HepG2 (cell line): ENCODE measurements around the gene ANKRD55. TPM values are rescaled to one million over a fixed set of nuclear protein-coding genes. Genes with fewer than 3 reads are reported as not detected.

ENCODE experiments used
- AFF4 ChIP-seq: sonication (generic); formaldehyde crosslinking; IDR thresholded peaks from 2 replicates; pipeline ENCODE4 v1.4.0; 2020; ENCODE audit warnings: missing genetic modification reagents
- ELF4 ChIP-seq: sonication (generic); formaldehyde crosslinking; IDR thresholded peaks from 2 replicates; pipeline ENCODE4 v1.5.0; 2020; ENCODE audit warnings: missing genetic modification reagents, mild to moderate bottlenecking, moderate library complexity, borderline replicate concordance
- GFI1 ChIP-seq: sonication (generic); formaldehyde crosslinking; IDR thresholded peaks from 2 replicates; pipeline ENCODE4 v1.5.0; 2020; ENCODE audit warnings: missing genetic modification reagents, mild to moderate bottlenecking, borderline replicate concordance
- ONECUT2 ChIP-seq: sonication (generic); formaldehyde crosslinking; IDR thresholded peaks from 2 replicates; pipeline ENCODE4 v1.4.0; 2020; ENCODE audit warnings: missing genetic modification reagents
- SATB2 ChIP-seq: sonication (generic); formaldehyde crosslinking; IDR thresholded peaks from 2 replicates; pipeline ENCODE4 v1.5.0; 2020; ENCODE audit warnings: missing genetic modification reagents
- ZBTB10 ChIP-seq: sonication (generic); formaldehyde crosslinking; IDR thresholded peaks from 2 replicates; pipeline ENCODE4 v1.4.0; 2020; ENCODE audit warnings: missing genetic modification reagents, borderline replicate concordance
- ZBTB33 ChIP-seq: sonication (generic); formaldehyde crosslinking; IDR thresholded peaks from 2 replicates; pipeline ENCODE4 v1.4.0; 2020; ENCODE audit warnings: missing genetic modification reagents
- ZBTB7B ChIP-seq: sonication (generic); formaldehyde crosslinking; IDR thresholded peaks from 2 replicates; pipeline ENCODE4 v1.4.0; 2020; ENCODE audit warnings: missing genetic modification reagents
- ZHX2 ChIP-seq, 2 experiments: sonication (generic) in 1 of 2; formaldehyde crosslinking in 1 of 2; IDR thresholded peaks; 2 replicates each; pipeline versions ENCODE4 v1.6.1 to v1.9.0; 2014 to 2022; ENCODE audit warnings: antibody characterized with exemption in 1 of 2, borderline replicate concordance in 1 of 2, inconsistent platforms in 1 of 2, low read depth in 1 of 2, missing genetic modification reagents in 1 of 2
- ZMYM4 ChIP-seq: sonication (generic); formaldehyde crosslinking; IDR thresholded peaks from 2 replicates; pipeline ENCODE4 v1.8.1; 2023; ENCODE audit warnings: mild to moderate bottlenecking, missing genetic modification reagents
- ZNF350 ChIP-seq: sonication (generic); formaldehyde crosslinking; IDR thresholded peaks from 2 replicates; pipeline ENCODE4 v1.4.0; 2020; ENCODE audit warnings: mild to moderate bottlenecking, low read depth, missing genetic modification reagents, borderline replicate concordance
- ZNF839 ChIP-seq: sonication (generic); formaldehyde crosslinking; IDR thresholded peaks from 2 replicates; pipeline ENCODE4 v1.4.0; 2020; ENCODE audit warnings: missing genetic modification reagents, mild to moderate bottlenecking, borderline replicate concordance
- ZZZ3 ChIP-seq: sonication (generic); formaldehyde crosslinking; IDR thresholded peaks from 2 replicates; pipeline ENCODE4 v1.4.0; 2020; ENCODE audit warnings: missing genetic modification reagents, mild to moderate bottlenecking, borderline replicate concordance
- polyA plus RNA-seq, 8 experiments: library from polyadenylated mRNA; depleted of rRNA in 3 of 8; stranded (reverse) in 7 of 8; unstranded in 1 of 8; fragments of >200 nt; fragmentation: Illumina TruSeq in 4 of 8; extraction: Trizol in 4 of 8; gene quantifications; 2 replicates each; pipeline versions ENCODE4 v1.2.1 to v1.2.3, GENCODE V29; 2011 to 2016; ENCODE audit warnings: low read depth in 4 of 8, missing spikeins in 1 of 8, mixed read lengths in 1 of 8; ENCODE audit not compliant: insufficient read depth in 1 of 8
- total RNA-seq, 5 experiments: library from RNA; depleted of rRNA; stranded (reverse); fragments of >200 nt; fragmentation: Illumina TruSeq; extraction: Trizol; gene quantifications; 2 replicates each; pipeline ENCODE4 v1.2.3, GENCODE V29; 2016; ENCODE audit warnings: low read depth in 1 of 5

The ANKRD55 gene
- total and polyA plus RNA-seq, 2 of the 13 experiments (the other 11 are each of a cell fraction or from before 2014, with no cell fraction given) = 0.11 to 0.28 TPM

GRCh38 chr5:56123531-56124243 lies 109.4 kb downstream of the ANKRD55 start (continued):
- TF ChIP-seq ZHX2 (IDR thresholded peaks at IDR 0.05; ENCODE audit: low read depth) (peak; percentile 57; the same call in 1 of the 2 replicates), ZHX2 (CRISPR knock-in tag; IDR thresholded peaks at IDR 0.05; ENCODE audit: borderline replicate concordance) (peak; percentile 87; the same call in 1 of the 2 replicates), ONECUT2 (CRISPR knock-in tag) (no peak), AFF4 (CRISPR knock-in tag) (no peak), ZBTB7B (CRISPR knock-in tag) (peak; percentile 96), SATB2 (CRISPR knock-in tag) (no peak), ZBTB33 (peak; percentile 78), ZMYM4 (CRISPR knock-in tag) (peak; percentile 94), ELF4 (CRISPR knock-in tag) (no peak), ZNF350 (CRISPR knock-in tag) (peak; percentile 34; the same call in 1 of the 2 replicates), ZBTB10 (CRISPR knock-in tag) (peak; percentile 19; the same call in 1 of the 2 replicates), ZNF839 (CRISPR knock-in tag) (no peak), GFI1 (peak; percentile 92), ZZZ3 (CRISPR knock-in tag) (no peak)
